GM23338 (cell line): ENCODE measurements around the gene FBXL14. TPM values are rescaled to one million over a fixed set of nuclear protein-coding genes. Genes with fewer than 3 reads are reported as not detected.

Experiments used
- ATAC-seq: fragments of 200-7000 bp; cut with Tn5 transposase; 3 replicates; pipeline ENCODE4 v1.9.1; 2020
- DNase-seq: peaks from one replicate; pipeline ENCODE4 v3.0.0-alpha.2; 2015; ENCODE audit warnings: low spot score
- H2AFZ ChIP-seq: fragments of 200-600 bp; sonication (generic); 2 replicates; pipeline ENCODE4 v1.8.0; 2016; ENCODE audit warnings: antibody characterized with exemption, mild to moderate bottlenecking, moderate library complexity
- H3F3A ChIP-seq: fragments of 200-600 bp; sonication (generic); replicated peaks from 2 replicates; pipeline ENCODE4 v1.8.0; 2017; ENCODE audit warnings: antibody characterized with exemption, mixed run types, low read depth
- H3K27ac ChIP-seq: fragments of 200-600 bp; sonication (generic); 2 replicates; pipeline ENCODE4 v1.6.1; 2016; ENCODE audit warnings: low read depth
- H3K27me3 ChIP-seq: fragments of 200-600 bp; sonication (generic); 2 replicates; pipeline ENCODE4 v1.8.0; 2016; ENCODE audit warnings: mild to moderate bottlenecking, mixed run types, moderate library complexity; ENCODE audit not compliant: insufficient read depth
- H3K36me3 ChIP-seq: fragments of 200-600 bp; sonication (generic); 2 replicates; pipeline ENCODE4 v1.8.0; 2016; ENCODE audit warnings: mild to moderate bottlenecking; ENCODE audit not compliant: insufficient read depth
- H3K4me1 ChIP-seq: fragments of 200-600 bp; sonication (generic); 2 replicates; pipeline ENCODE4 v1.8.0; 2016; ENCODE audit warnings: mild to moderate bottlenecking, moderate library complexity; ENCODE audit not compliant: insufficient read depth
- H3K4me2 ChIP-seq: fragments of 200-600 bp; sonication (generic); 2 replicates; pipeline ENCODE4 v1.7.1; 2017; ENCODE audit warnings: mixed run types
- H3K4me3 ChIP-seq: fragments of 200-600 bp; sonication (generic); 2 replicates; pipeline ENCODE4 v1.6.1; 2016; ENCODE audit warnings: mixed run types
- H3K79me2 ChIP-seq: fragments of 200-600 bp; sonication (generic); replicated peaks from 2 replicates; pipeline ENCODE4 v1.8.0; 2017; ENCODE audit warnings: mild to moderate bottlenecking; ENCODE audit not compliant: insufficient read depth
- H3K9me2 ChIP-seq: fragments of 200-600 bp; sonication (generic); 2 replicates; pipeline ENCODE4 v1.8.0; 2017; ENCODE audit not compliant: insufficient read depth
- H4K20me1 ChIP-seq: fragments of 200-600 bp; sonication (generic); replicated peaks from 2 replicates; pipeline ENCODE4 v1.8.0; 2017; ENCODE audit warnings: mild to moderate bottlenecking; ENCODE audit not compliant: insufficient read depth
- H3K27ac Mint-ChIP-seq: 2 replicates; pipeline ENCODE4 v1.8.0; 2020; ENCODE audit warnings: inconsistent platforms, mild to moderate bottlenecking, moderate library complexity, mixed read lengths
- H3K27me3 Mint-ChIP-seq: 3 replicates; pipeline ENCODE4 v1.8.0; 2022; ENCODE audit warnings: low read depth, mild to moderate bottlenecking, moderate library complexity, mixed read lengths, inconsistent platforms; ENCODE audit not compliant: insufficient read depth, poor library complexity
- H3K36me3 Mint-ChIP-seq: 3 replicates; pipeline ENCODE4 v1.8.0; 2021; ENCODE audit warnings: low read depth, mild to moderate bottlenecking, inconsistent platforms, moderate library complexity, mixed read lengths
- H3K4me1 Mint-ChIP-seq: 3 replicates; pipeline ENCODE4 v1.8.0; 2020; ENCODE audit warnings: mild to moderate bottlenecking, inconsistent platforms, mixed read lengths
- H3K4me3 Mint-ChIP-seq: 3 replicates; pipeline ENCODE4 v1.8.0; 2021; ENCODE audit warnings: moderate library complexity, mild to moderate bottlenecking, inconsistent platforms, mixed read lengths
- H3K9me3 Mint-ChIP-seq: 3 replicates; pipeline ENCODE4 v1.8.0; 2020; ENCODE audit warnings: moderate library complexity, mild to moderate bottlenecking, inconsistent platforms, mixed read lengths
- EZH2 ChIP-seq: fragments of 200-600 bp; sonication (generic); IDR thresholded peaks from one replicate; pipeline ENCODE4 v1.8.0; 2017; ENCODE audit warnings: antibody characterized with exemption, mild to moderate bottlenecking, low read depth; ENCODE audit not compliant: unreplicated experiment
- EZH2phosphoT487 ChIP-seq: fragments of 200-600 bp; sonication (generic); IDR thresholded peaks from one replicate; pipeline ENCODE4 v1.8.1; 2018; ENCODE audit warnings: antibody characterized with exemption; ENCODE audit not compliant: unreplicated experiment
- NANOG ChIP-seq: IDR thresholded peaks from 2 replicates; pipeline ENCODE4 v1.6.1; 2016; ENCODE audit warnings: antibody characterized with exemption, borderline replicate concordance
- POLR2AphosphoS5 ChIP-seq: IDR thresholded peaks from 2 replicates; pipeline ENCODE4 v1.6.1; 2016; ENCODE audit warnings: antibody characterized with exemption, low read depth
- REST ChIP-seq: IDR thresholded peaks from one replicate; pipeline ENCODE4 v1.6.1; 2018; ENCODE audit warnings: antibody characterized with exemption; ENCODE audit not compliant: unreplicated experiment
- STAT1 ChIP-seq: IDR thresholded peaks from one replicate; pipeline ENCODE4 v1.6.1; 2016; ENCODE audit warnings: antibody characterized with exemption; ENCODE audit not compliant: unreplicated experiment
- ZNF114 ChIP-seq: fragments of 250-450 bp; sonication (Bioruptor Pico); IDR thresholded peaks from 2 replicates; pipeline ENCODE4 v1.5.0; 2020; ENCODE audit warnings: mild to moderate bottlenecking, moderate library complexity
- ZNF331 ChIP-seq: fragments of 250-450 bp; sonication (Bioruptor Pico); IDR thresholded peaks from 2 replicates; pipeline ENCODE4 v1.5.0; 2020; ENCODE audit warnings: low read depth, mild to moderate bottlenecking, moderate library complexity
- ZNF462 ChIP-seq: fragments of 250-450 bp; sonication (Bioruptor Pico); IDR thresholded peaks from 2 replicates; pipeline ENCODE4 v1.5.0; 2020; ENCODE audit warnings: mild to moderate bottlenecking, moderate library complexity
- polyA plus RNA-seq: library from polyadenylated mRNA; unstranded; fragments of >200 nt; fragmentation: Nextera tagmentation; extraction: Ambion mirVana; gene quantifications from 2 replicates; pipeline ENCODE4 v1.2.1, GENCODE V29; 2016
- total RNA-seq: library from RNA; depleted of rRNA; stranded (reverse); fragments of >200 nt; shearing (Covaris generic); gene quantifications from 2 replicates; pipeline ENCODE4 v1.2.3, GENCODE V29; 2014
- TF ChIP-seq, protein P1 (sequence below): IDR thresholded peaks from 2 replicates; pipeline ENCODE4 v1.6.1; 2016; ENCODE audit warnings: antibody characterized with exemption

The FBXL14 gene
- total and polyA plus RNA-seq, 2 experiments from 2014 or later = 0.74 to 9.4 TPM

DNA sequence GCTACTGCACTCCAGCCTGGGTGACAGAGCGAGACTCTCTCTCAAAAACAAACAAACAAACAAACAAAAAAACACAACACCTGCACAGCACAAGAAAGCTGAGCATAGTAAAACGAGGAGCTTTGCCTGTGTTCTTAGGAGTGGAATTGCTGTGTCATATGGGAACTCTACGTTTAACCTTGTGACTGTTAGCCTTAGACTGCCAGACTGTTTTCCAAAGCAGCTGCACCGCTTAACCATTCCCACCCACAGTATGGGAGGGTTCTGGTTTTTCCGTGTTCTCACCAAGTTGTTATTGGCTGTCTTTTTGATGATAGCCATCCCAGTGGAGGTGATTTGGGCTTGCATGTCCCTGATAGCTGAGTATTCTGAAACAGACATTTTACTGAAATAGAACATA lies 43.8 kb upstream of the FBXL14 start:
- H3K27ac ChIP-seq = no peak overlapping the region
- peaks cover 24% of the 10 kb centered on the region for H3K4me1 ChIP-seq
- H2AFZ ChIP-seq = no peak overlapping the region
- no peak for DNase-seq
- no peaks in the 10 kb centered on the region for H4K20me1 ChIP-seq
- H3K4me3 Mint-ChIP-seq = no peak overlapping the region
- no peak overlapping the region for H3K4me2 ChIP-seq
- H3K27ac Mint-ChIP-seq = no peak overlapping the region
- H3K36me3 Mint-ChIP-seq = no peaks in the 10 kb centered on the region; the same call in 2 of the 3 replicates
- peaks cover 38% of the 10 kb centered on the region for H3K27me3 ChIP-seq
- H3K36me3 ChIP-seq = no peaks in the 10 kb centered on the region
- TF ChIP-seq POLR2AphosphoS5 (no peak), EZH2phosphoT487 (no peak), ZNF114 (CRISPR knock-in tag) (no peak), STAT1 (no peak), EZH2 (no peak), NANOG (no peak), REST (no peak), ZNF331 (CRISPR knock-in tag) (no peak)
- TF ChIP-seq, protein P1, sequence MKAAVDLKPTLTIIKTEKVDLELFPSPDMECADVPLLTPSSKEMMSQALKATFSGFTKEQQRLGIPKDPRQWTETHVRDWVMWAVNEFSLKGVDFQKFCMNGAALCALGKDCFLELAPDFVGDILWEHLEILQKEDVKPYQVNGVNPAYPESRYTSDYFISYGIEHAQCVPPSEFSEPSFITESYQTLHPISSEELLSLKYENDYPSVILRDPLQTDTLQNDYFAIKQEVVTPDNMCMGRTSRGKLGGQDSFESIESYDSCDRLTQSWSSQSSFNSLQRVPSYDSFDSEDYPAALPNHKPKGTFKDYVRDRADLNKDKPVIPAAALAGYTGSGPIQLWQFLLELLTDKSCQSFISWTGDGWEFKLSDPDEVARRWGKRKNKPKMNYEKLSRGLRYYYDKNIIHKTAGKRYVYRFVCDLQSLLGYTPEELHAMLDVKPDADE = no peak
- H3K9me3 Mint-ChIP-seq = no peaks in the 10 kb centered on the region
- H3K27me3 Mint-ChIP-seq = peaks cover 25% of the 10 kb centered on the region
- H3K9me2 ChIP-seq = no peaks in the 10 kb centered on the region
- peaks cover 22% of the 10 kb centered on the region for H3K4me1 Mint-ChIP-seq
- no peak for ATAC-seq
- H3F3A ChIP-seq = peaks cover 14% of the 10 kb centered on the region; the same call in 1 of the 2 replicates
- no peak overlapping the region for H3K4me3 ChIP-seq
- no peaks in the 10 kb centered on the region for H3K79me2 ChIP-seq

DNA sequence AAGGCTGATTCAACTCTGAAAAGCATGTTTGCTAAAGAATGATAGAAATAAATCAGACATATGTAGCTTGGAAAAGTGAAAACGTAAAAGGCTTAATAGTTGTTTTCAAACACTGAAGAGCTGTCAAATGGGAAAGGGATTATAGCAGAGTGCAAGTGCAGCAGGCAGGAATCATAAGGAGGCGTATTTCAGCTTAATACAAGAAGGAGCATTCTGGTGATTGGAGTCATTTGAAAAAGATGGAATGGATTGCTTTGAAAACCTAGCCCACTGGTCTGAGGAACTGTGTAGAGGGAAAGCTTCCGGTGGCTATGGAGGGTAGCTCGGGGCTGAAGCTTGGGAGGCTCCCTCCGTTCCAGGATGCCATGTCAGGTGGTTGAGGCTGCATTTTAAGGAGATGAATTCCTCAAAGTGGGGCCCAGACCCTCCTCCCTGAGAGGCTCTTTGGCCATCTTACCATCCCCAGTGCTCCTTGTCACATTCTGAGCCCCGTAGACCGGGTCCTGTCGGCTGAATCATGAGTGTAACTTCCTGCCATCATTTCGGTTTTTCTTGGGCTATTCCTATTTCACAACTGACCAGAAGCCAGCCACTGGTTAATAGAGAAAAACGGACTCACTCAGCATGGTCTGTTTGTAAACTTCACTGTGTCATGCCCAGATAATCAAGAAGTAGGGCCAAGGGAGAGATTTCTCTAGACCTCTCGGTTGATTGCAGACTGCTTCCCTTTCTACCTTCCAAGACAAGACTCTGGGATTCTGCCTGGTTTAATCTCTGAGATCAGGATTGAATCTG lies 41.1 kb upstream of the FBXL14 start:
- DNase-seq = no peak
- peaks cover 46% of the 10 kb centered on the region for H3K4me1 Mint-ChIP-seq
- H3K27ac Mint-ChIP-seq = no peak overlapping the region
- no peak overlapping the region for H3K4me2 ChIP-seq
- peaks cover 16% of the 10 kb centered on the region; the same call in 1 of the 2 replicates for H3F3A ChIP-seq
- H3K36me3 ChIP-seq = no peaks in the 10 kb centered on the region; the same call in 1 of the 2 replicates
- H3K27me3 ChIP-seq = peaks cover 65% of the 10 kb centered on the region
- H3K27ac ChIP-seq = no peak overlapping the region
- H3K4me3 ChIP-seq = no peak overlapping the region
- H3K4me1 ChIP-seq = peaks cover 49% of the 10 kb centered on the region
- H3K27me3 Mint-ChIP-seq = peaks cover 44% of the 10 kb centered on the region
- no peaks in the 10 kb centered on the region; the same call in 2 of the 3 replicates for H3K36me3 Mint-ChIP-seq
- no peak overlapping the region for H2AFZ ChIP-seq
- no peak overlapping the region for H3K4me3 Mint-ChIP-seq
- no peaks in the 10 kb centered on the region; the same call in 2 of the 3 replicates for H3K9me3 Mint-ChIP-seq
- ATAC-seq = no peak
- no peaks in the 10 kb centered on the region for H3K9me2 ChIP-seq
- H4K20me1 ChIP-seq = peaks cover 4% of the 10 kb centered on the region; the same call in 1 of the 2 replicates
- no peaks in the 10 kb centered on the region for H3K79me2 ChIP-seq
- TF ChIP-seq ZNF331 (CRISPR knock-in tag) (no peak), STAT1 (no peak), ZNF114 (CRISPR knock-in tag) (no peak), ZNF462 (CRISPR knock-in tag) (no peak), NANOG (no peak), POLR2AphosphoS5 (no peak)
